MM.1S (cell line): ENCODE data around the gene BIRC7.

Experiments used
- EZH2 ChIP-seq: fragments of 300-600 bp; sonication (generic); optimal IDR thresholded peaks from 2 replicates; pipeline ENCODE3; 2017; ENCODE audit warnings: low read depth, mild to moderate bottlenecking, antibody characterized with exemption, low read length, mixed read lengths
- TF ChIP-seq, protein P1 (sequence below): fragments of 300-600 bp; sonication (generic); IDR thresholded peaks from 2 replicates; pipeline ENCODE4 v1.5.1; 2016; ENCODE audit warnings: antibody characterized with exemption, low read length, mixed read lengths

DNA sequence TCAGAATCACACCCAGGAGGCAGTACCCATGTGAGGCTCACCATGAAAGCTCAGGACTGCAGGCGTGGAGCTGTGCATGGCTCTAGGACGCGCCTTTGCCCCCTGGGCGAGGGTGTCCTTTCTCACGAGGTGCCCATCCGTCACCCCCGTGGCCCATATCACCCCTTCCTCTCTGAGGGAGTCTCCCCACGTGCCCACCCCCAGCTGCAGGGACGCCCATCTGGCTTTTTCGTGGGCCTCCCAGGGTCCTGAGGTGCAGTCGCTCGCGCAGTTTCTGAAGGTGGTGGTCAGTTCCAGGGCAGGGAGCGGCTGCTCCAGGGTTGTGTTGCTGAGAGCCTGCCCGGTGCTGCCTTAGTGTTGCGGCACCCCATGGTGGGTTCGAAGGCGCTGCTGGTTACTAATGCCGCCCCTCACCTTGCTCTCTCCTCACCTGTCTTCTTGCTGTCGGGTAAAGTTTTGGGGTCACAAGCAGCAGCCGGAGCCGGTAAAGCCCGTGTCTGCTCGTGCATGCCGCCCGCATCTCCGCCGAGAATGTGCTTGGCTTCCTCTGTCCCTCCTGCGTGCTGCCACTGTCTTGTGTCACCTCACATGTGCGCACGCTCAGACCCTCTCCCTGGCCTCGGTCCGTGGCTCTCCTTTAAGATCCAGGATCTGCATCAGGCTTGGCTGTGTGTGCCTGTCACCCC lies 47.8 kb downstream of the BIRC7 start:
- TF ChIP-seq, protein P1, sequence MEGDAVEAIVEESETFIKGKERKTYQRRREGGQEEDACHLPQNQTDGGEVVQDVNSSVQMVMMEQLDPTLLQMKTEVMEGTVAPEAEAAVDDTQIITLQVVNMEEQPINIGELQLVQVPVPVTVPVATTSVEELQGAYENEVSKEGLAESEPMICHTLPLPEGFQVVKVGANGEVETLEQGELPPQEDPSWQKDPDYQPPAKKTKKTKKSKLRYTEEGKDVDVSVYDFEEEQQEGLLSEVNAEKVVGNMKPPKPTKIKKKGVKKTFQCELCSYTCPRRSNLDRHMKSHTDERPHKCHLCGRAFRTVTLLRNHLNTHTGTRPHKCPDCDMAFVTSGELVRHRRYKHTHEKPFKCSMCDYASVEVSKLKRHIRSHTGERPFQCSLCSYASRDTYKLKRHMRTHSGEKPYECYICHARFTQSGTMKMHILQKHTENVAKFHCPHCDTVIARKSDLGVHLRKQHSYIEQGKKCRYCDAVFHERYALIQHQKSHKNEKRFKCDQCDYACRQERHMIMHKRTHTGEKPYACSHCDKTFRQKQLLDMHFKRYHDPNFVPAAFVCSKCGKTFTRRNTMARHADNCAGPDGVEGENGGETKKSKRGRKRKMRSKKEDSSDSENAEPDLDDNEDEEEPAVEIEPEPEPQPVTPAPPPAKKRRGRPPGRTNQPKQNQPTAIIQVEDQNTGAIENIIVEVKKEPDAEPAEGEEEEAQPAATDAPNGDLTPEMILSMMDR = no peak
- no peak for TF ChIP-seq EZH2
